Caco-2 (cell line): ENCODE data around the gene PRAC2. TPM values are rescaled to one million over a fixed set of nuclear protein-coding genes. Genes with fewer than 3 reads are reported as not detected.

Experiments
- BruUV-seq: library from RNA; stranded (reverse); fragments of 400-500 nt; replicated peaks from 2 replicates; lab custom pipeline; 2021; lab: Mats Ljungman, UMichigan
- CTCF ChIA-PET: fragments of 300-600 bp; sonication (Branson Sonifier 250); formaldehyde crosslinking; loops from one replicate; lab custom pipeline; 2022; ENCODE audit warnings: antibody characterized with exemption; lab: Charles Lee
- POLR2A ChIA-PET: fragments of 300-600 bp; sonication (Branson Sonifier 250); formaldehyde crosslinking; loops from one replicate; lab custom pipeline; 2022; ENCODE audit warnings: antibody characterized with exemption; lab: Charles Lee
- DNase-seq, 2 experiments: peaks; one replicate each; pipeline versions ENCODE4 v3.0.0 to v3.0.0-alpha.2; 2020 to 2022
- H3K27me3 ChIP-seq: replicated peaks from 2 replicates; pipeline ENCODE4 v1.6.0; 2011; ENCODE audit warnings: low read length; ENCODE audit not compliant: control insufficient read depth, insufficient read depth
- H3K36me3 ChIP-seq: 2 replicates; pipeline ENCODE4 v1.5.1; 2011; ENCODE audit warnings: low read length; ENCODE audit not compliant: control insufficient read depth, insufficient read depth
- H3K4me1 ChIP-seq: fragments of 250-450 bp; sonication (Bioruptor Pico); 2 replicates; pipeline ENCODE4 v1.5.1; 2020; ENCODE audit warnings: mild to moderate bottlenecking
- H3K4me3 ChIP-seq: 2 replicates; pipeline ENCODE4 v1.5.1; 2011; ENCODE audit warnings: low read depth, mild to moderate bottlenecking, control low read depth, low read length
- H3K9me3 ChIP-seq: fragments of 250-450 bp; sonication (Bioruptor Pico); 2 replicates; pipeline ENCODE4 v1.5.1; 2020; ENCODE audit warnings: mild to moderate bottlenecking, moderate library complexity
- H3K27ac Mint-ChIP-seq: one replicate; pipeline ENCODE4 v1.8.0; 2022; ENCODE audit warnings: mixed read lengths; ENCODE audit not compliant: unreplicated experiment
- H3K27me3 Mint-ChIP-seq: one replicate; pipeline ENCODE4 v1.8.0; 2022; ENCODE audit warnings: mixed read lengths; ENCODE audit not compliant: insufficient read depth, unreplicated experiment
- H3K36me3 Mint-ChIP-seq: one replicate; pipeline ENCODE4 v1.8.0; 2022; ENCODE audit warnings: mild to moderate bottlenecking, mixed read lengths; ENCODE audit not compliant: insufficient read depth, unreplicated experiment
- H3K4me1 Mint-ChIP-seq: one replicate; pipeline ENCODE4 v1.8.0; 2022; ENCODE audit warnings: low read depth, mixed read lengths; ENCODE audit not compliant: unreplicated experiment
- H3K4me3 Mint-ChIP-seq: one replicate; pipeline ENCODE4 v1.8.0; 2022; ENCODE audit warnings: mild to moderate bottlenecking, moderate library complexity, mixed read lengths; ENCODE audit not compliant: unreplicated experiment
- H3K9me3 Mint-ChIP-seq: one replicate; pipeline ENCODE4 v1.8.0; 2022; ENCODE audit warnings: mixed read lengths; ENCODE audit not compliant: unreplicated experiment
- intact Hi-C: fragments of 100-400 bp; cut with micrococcal nuclease; formaldehyde crosslinking; loops from one replicate; pipeline ENCODE4 v1.10.0; 2022; ENCODE audit not compliant: unreplicated experiment
- total RNA-seq: library from RNA; stranded (reverse); gene quantifications from 2 replicates; pipeline ENCODE4 v1.2.3, GENCODE V29; 2022
- TF ChIP-seq, protein P1 (sequence below), 2 experiments: fragments of 200-600 bp in 1 of 2; IDR thresholded peaks; 1 replicate in 1 of 2; 2 replicates in 1 of 2; pipeline versions ENCODE4 v1.5.1 to v1.8.0; 2011 to 2022; ENCODE audit warnings: antibody characterized with exemption in 1 of 2, control low read depth in 1 of 2, inconsistent platforms in 1 of 2, low read depth in 1 of 2, low read length in 1 of 2, mild to moderate bottlenecking in 1 of 2, moderate library complexity in 1 of 2; ENCODE audit not compliant: insufficient read depth in 1 of 2, severe bottlenecking in 1 of 2, unreplicated experiment in 1 of 2

The PRAC2 gene
- total RNA-seq, 1 experiment from 2014 or later: not detected

DNA sequence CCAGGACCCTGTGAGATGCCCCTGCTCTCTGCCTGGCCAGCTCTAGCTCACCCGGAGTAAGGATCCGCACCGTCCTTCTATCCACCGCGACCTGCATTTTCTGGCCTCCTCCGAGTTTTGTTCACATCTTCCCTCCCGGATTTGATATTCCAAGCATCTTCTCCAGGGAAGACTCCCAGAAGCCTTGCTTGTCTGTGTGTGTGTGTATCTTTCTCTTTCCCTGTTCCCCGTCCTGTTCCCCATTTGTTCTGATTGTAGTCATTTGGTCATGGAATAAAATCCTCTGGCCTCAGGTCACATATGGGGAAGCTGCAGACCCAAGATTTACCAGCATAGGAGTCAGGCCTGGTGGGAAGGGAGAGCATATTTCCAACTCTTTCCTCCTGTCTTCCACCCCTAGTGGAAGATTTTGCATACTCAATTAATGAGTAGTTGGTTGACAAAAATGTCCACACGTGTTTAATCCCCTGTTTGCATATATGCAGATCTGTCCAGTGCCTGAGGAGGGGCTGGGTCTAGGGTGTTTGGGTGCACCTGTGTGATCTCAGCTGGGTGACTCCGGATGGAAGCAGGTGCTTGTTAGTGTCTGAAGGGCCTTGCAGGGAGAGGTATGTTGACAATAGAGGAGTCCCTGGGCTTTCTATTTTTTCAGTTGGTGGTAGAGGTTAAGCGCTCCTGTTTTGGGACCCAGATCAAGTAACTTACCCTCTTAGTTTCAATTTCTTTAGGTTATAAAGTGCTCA, 2.5 kb upstream of the PRAC2 start:
- H3K36me3 ChIP-seq: no peaks in the 10 kb centered on the region
- Mint-ChIP-seq H3K4me1 (no peaks in the 10 kb centered on the region), H3K36me3 (no peaks in the 10 kb centered on the region), H3K27me3 (no peaks in the 10 kb centered on the region), H3K9me3 (no peaks in the 10 kb centered on the region), H3K27ac (no peak overlapping the region), H3K4me3 (no peak overlapping the region)
- ChIA-PET CTCF (interaction anchor here (0.8 to 1.6 kb wide), 8 partner anchors 41 to 164 kb away, joined by 3 to 6 read pairs (median 4); no protein-coding TSS in a partner anchor), POLR2A (no interaction called here)
- DNase-seq: peak in 1 of 2 experiments; percentile 23
- H3K9me3 ChIP-seq: no peaks in the 10 kb centered on the region
- intact Hi-C loops: no loop called here
- peaks cover 6% of the 10 kb centered on the region for H3K4me1 ChIP-seq
- BruUV-seq: no TSS peak
- TF ChIP-seq, protein P1, sequence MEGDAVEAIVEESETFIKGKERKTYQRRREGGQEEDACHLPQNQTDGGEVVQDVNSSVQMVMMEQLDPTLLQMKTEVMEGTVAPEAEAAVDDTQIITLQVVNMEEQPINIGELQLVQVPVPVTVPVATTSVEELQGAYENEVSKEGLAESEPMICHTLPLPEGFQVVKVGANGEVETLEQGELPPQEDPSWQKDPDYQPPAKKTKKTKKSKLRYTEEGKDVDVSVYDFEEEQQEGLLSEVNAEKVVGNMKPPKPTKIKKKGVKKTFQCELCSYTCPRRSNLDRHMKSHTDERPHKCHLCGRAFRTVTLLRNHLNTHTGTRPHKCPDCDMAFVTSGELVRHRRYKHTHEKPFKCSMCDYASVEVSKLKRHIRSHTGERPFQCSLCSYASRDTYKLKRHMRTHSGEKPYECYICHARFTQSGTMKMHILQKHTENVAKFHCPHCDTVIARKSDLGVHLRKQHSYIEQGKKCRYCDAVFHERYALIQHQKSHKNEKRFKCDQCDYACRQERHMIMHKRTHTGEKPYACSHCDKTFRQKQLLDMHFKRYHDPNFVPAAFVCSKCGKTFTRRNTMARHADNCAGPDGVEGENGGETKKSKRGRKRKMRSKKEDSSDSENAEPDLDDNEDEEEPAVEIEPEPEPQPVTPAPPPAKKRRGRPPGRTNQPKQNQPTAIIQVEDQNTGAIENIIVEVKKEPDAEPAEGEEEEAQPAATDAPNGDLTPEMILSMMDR (IDR thresholded peaks at IDR 0.05; ENCODE audit: insufficient read depth in 1 of 2, low read depth in 1 of 2, low read length in 1 of 2, severe bottlenecking in 1 of 2, unreplicated experiment in 1 of 2): no peak
- H3K4me3 ChIP-seq: no peak overlapping the region
- no peaks in the 10 kb centered on the region; the same call in none of the 2 replicates for H3K27me3 ChIP-seq

DNA sequence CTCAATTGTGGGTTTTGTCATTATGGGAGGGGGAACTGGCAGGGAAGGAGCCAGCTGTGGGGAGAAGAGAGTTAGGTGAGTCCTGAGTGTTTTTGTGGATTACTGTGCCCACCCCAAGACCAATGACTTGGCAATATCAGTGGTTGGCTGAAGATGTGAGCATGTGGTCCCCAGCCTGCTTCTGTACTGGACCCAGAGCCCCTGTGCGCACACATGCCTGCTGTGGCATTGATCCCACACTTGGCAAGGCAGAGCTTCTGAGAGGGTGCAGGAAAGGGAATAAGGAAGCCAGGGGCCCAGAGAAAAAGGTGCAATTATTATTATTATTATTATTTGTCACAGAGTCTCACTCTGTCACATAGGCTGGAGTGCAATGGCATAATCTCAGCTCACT, 2.0 kb upstream of the PRAC2 start:
- H3K4me3 ChIP-seq: no peak overlapping the region
- H3K9me3 ChIP-seq: no peaks in the 10 kb centered on the region
- H3K4me1 ChIP-seq: peaks cover 9% of the 10 kb centered on the region
- TF ChIP-seq, protein P1 (IDR thresholded peaks at IDR 0.05; ENCODE audit: insufficient read depth in 1 of 2, low read depth in 1 of 2, low read length in 1 of 2, severe bottlenecking in 1 of 2, unreplicated experiment in 1 of 2): no peak
- no peaks in the 10 kb centered on the region for H3K36me3 ChIP-seq
- ChIA-PET CTCF (interaction anchor here (0.8 to 1.6 kb wide), 6 partner anchors 42 to 164 kb away, joined by 3 to 6 read pairs (median 4); partner anchors contain the start of gene TTLL6), POLR2A (no interaction called here)
- DNase-seq: peak in 1 of 2 experiments; percentile 36
- H3K36me3 Mint-ChIP-seq: no peaks in the 10 kb centered on the region
- H3K9me3 Mint-ChIP-seq: no peaks in the 10 kb centered on the region
- H3K4me3 Mint-ChIP-seq: no peak overlapping the region
- intact Hi-C loops: no loop called here
- H3K27ac Mint-ChIP-seq: no peak overlapping the region
- H3K27me3 ChIP-seq: no peaks in the 10 kb centered on the region; the same call in none of the 2 replicates
- no peaks in the 10 kb centered on the region for H3K4me1 Mint-ChIP-seq
- H3K27me3 Mint-ChIP-seq: no peaks in the 10 kb centered on the region
- BruUV-seq: no TSS peak

DNA sequence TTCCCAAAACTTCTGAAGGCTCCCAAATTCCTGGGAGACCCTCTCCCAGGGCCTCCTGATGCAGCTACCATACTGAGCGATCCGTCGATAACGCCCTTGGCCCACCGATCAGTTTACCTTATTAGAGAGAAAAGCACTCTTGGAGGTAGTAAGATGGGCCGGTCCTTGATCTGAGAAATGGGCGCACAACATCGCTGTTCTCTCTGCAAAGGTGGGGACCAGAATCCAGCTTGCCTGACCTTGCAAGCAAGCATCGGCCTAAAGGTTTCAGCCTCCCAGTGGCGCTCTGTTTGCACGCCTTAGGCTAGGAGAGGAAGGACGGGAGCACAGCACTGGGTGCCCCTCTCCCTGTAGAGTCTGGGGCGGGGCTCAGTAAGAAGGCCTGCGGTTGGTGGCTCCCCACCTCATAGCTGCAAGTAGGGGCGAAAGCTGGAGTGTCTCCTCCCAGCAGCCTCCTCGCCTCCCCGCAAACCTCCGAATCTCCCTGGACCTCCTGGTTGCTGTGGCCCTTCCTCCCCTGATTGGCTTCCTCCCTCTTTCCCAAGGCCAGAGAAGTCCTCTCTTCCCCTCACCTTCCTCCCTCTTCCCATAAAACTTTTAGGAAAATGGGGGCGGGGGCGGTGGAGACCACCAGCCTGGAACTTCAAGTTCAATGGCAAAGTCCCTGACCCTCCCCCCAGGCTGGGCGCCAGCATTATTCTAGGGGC, 631 bp upstream of the PRAC2 start, which contains the start of gene PRAC1:
TSS of gene PRAC1 (minus strand) at position 318 of the 707 bp plus-strand sequence. CDS start at position 192, 126 bp downstream.
- intact Hi-C loops: no loop called here
- no peaks in the 10 kb centered on the region; the same call in none of the 2 replicates for H3K27me3 ChIP-seq
- BruUV-seq: no TSS peak
- no peak within 1 kb of the TSS for H3K4me3 Mint-ChIP-seq
- H3K9me3 Mint-ChIP-seq: no peaks in the 10 kb centered on the region
- no peak within 1 kb of the TSS for H3K4me3 ChIP-seq
- H3K9me3 ChIP-seq: no peaks in the 10 kb centered on the region
- peaks cover 16% of the 10 kb centered on the region; the same call in 1 of the 2 replicates for H3K4me1 ChIP-seq
- TF ChIP-seq, protein P1 (IDR thresholded peaks at IDR 0.05; ENCODE audit: insufficient read depth in 1 of 2, low read depth in 1 of 2, low read length in 1 of 2, severe bottlenecking in 1 of 2, unreplicated experiment in 1 of 2): no peak
- no peaks in the 10 kb centered on the region for H3K4me1 Mint-ChIP-seq
- no peak for DNase-seq
- H3K36me3 ChIP-seq: no peaks in the 10 kb centered on the region
- ChIA-PET POLR2A (interaction anchor here (0.7 kb wide), 1 partner anchor 1765 kb away, joined by 4 read pairs; no protein-coding TSS in a partner anchor), CTCF (interaction anchor here (0.6 to 7.4 kb wide), 2 partner anchors 68 to 77 kb away, joined by 3 to 163 read pairs; no protein-coding TSS in a partner anchor)
- H3K36me3 Mint-ChIP-seq: no peaks in the 10 kb centered on the region
- H3K27ac Mint-ChIP-seq: no peak within 1 kb of the TSS
- H3K27me3 Mint-ChIP-seq: no peaks in the 10 kb centered on the region
